Breast epithelium (tissue), 4 donors: ENCODE data around the gene RPS14. TPM values are rescaled to one million over a fixed set of nuclear protein-coding genes. Genes with fewer than 3 reads are reported as not detected.

Source experiments
- DNase-seq, 2 donors: peaks; one replicate each; pipeline ENCODE4 v3.0.0-alpha.2; 2019; ENCODE audit warnings: low spot score in 2 of 2
- H3K27ac ChIP-seq, 2 donors: fragments of 200-600 bp; sonication (generic) in 1 of 2; one replicate each; pipeline ENCODE4 v1.5.1; 2016 to 2019; ENCODE audit warnings: mild to moderate bottlenecking in 1 of 2
- H3K27me3 ChIP-seq, 2 donors: fragments of 200-600 bp; sonication (generic) in 1 of 2; one replicate each; pipeline versions ENCODE4 v1.5.1 to v1.6.0; 2017 to 2019; ENCODE audit warnings: control low read depth in 1 of 2, mild to moderate bottlenecking in 1 of 2
- H3K36me3 ChIP-seq: fragments of 200-600 bp; one replicate; pipeline ENCODE4 v1.5.1; 2019
- H3K4me1 ChIP-seq, 2 donors: fragments of 200-600 bp; sonication (generic); one replicate each; pipeline ENCODE4 v1.5.1; 2016 to 2019; ENCODE audit warnings: control low read depth in 1 of 2
- H3K4me3 ChIP-seq, 3 donors: fragments of 200-600 bp; sonication (generic); 1 replicate in 2 of 3; 2 replicates in 1 of 3; pipeline ENCODE4 v1.5.1; 2016 to 2019; ENCODE audit warnings: mild to moderate bottlenecking in 3 of 3, moderate library complexity in 2 of 3
- H3K9me3 ChIP-seq, 2 donors: fragments of 200-600 bp; sonication (generic) in 1 of 2; one replicate each; pipeline ENCODE4 v1.5.1; 2016 to 2019; ENCODE audit warnings: control low read depth in 1 of 2
- POLR2A ChIP-seq: fragments of 450-650 bp; IDR thresholded peaks from one replicate; pipeline ENCODE4 v1.6.1; 2016; ENCODE audit warnings: antibody characterized with exemption, mild to moderate bottlenecking, moderate library complexity
- POLR2AphosphoS5 ChIP-seq, 3 donors: sonication (generic); formaldehyde crosslinking; IDR thresholded peaks; one replicate each; pipeline ENCODE4 v1.6.1; 2017; ENCODE audit warnings: antibody characterized with exemption in 3 of 3
- intact Hi-C: fragments of 100-400 bp; cut with DNase I; formaldehyde crosslinking; loops from one replicate; pipeline ENCODE4 v1.15.1; 2023; ENCODE audit warnings: low total_unique reads
- total RNA-seq, 3 donors: library from RNA; depleted of rRNA; stranded (reverse); fragments of >200 nt; gene quantifications; one replicate each; pipeline ENCODE4 v1.1.0, GENCODE V29; 2016
- TF ChIP-seq, protein P1 (sequence below), 3 donors: fragments of 450-650 bp; IDR thresholded peaks; one replicate each; pipeline ENCODE4 v1.5.1; 2016 to 2017; ENCODE audit warnings: antibody characterized with exemption in 3 of 3, mild to moderate bottlenecking in 3 of 3, moderate library complexity in 3 of 3

The RPS14 gene
- total RNA-seq, 3 donors from 2014 or later, result 3,271 to 4,472 (median 4,011) TPM

DNA sequence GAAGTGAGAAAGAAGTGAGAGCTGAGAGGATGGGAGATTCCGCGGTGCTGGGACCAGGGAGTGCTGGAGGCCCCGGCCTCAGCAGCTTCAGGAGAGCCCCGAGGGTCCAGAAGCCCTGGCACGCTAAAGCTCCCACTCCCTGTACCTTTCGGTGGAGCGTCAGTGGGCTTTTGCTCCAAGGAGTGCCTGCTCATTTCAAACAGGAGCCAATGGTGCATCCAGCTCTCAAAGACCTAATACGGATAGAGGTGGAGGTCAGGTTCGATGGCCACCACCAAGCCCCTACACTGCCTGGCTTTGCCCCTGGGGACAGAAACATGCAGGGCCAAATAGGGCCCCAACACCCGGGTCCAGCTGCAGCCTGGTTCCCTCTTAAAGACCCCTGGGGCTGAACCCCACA is 45.0 kb downstream of the RPS14 start:
- no peaks in the 10 kb centered on the region for H3K9me3 ChIP-seq
- intact Hi-C loops, result no loop called here
- H3K36me3 ChIP-seq, result peaks cover 5% of the 10 kb centered on the region
- no peak overlapping the region for H3K27ac ChIP-seq
- DNase-seq, result no peak
- no peak overlapping the region for H3K4me3 ChIP-seq
- no peaks in the 10 kb centered on the region for H3K27me3 ChIP-seq
- no peaks in the 10 kb centered on the region for H3K4me1 ChIP-seq
- TF ChIP-seq POLR2AphosphoS5 (IDR thresholded peaks at IDR 0.05) (no peak), POLR2A (no peak)
- TF ChIP-seq, protein P1, sequence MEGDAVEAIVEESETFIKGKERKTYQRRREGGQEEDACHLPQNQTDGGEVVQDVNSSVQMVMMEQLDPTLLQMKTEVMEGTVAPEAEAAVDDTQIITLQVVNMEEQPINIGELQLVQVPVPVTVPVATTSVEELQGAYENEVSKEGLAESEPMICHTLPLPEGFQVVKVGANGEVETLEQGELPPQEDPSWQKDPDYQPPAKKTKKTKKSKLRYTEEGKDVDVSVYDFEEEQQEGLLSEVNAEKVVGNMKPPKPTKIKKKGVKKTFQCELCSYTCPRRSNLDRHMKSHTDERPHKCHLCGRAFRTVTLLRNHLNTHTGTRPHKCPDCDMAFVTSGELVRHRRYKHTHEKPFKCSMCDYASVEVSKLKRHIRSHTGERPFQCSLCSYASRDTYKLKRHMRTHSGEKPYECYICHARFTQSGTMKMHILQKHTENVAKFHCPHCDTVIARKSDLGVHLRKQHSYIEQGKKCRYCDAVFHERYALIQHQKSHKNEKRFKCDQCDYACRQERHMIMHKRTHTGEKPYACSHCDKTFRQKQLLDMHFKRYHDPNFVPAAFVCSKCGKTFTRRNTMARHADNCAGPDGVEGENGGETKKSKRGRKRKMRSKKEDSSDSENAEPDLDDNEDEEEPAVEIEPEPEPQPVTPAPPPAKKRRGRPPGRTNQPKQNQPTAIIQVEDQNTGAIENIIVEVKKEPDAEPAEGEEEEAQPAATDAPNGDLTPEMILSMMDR (IDR thresholded peaks at IDR 0.05), result no peak

DNA sequence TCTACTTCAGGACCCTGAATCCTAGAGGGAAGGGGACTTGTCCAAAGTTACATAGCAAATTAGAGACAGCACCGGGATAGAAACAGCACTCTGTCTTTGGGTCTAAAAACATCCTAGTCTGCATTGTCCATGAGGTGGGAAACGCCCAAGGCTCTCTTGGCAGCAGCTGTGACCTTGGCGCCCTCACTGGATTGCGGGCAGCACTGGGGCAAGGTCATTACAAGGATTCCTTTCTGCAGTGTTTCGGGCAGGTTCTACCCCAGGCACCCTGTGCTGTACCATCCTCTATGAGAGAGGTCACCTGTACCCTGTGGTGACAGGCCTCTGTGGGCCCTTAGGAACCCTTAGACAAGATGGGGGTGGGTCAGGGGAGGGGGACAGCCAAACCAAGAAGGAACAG is 45.4 kb downstream of the RPS14 start:
- Histone ChIP-seq H3K4me1 (no peaks in the 10 kb centered on the region), H3K27me3 (no peaks in the 10 kb centered on the region), H3K36me3 (peaks cover 5% of the 10 kb centered on the region), H3K27ac (no peak overlapping the region), H3K9me3 (no peaks in the 10 kb centered on the region), H3K4me3 (no peak overlapping the region)
- intact Hi-C loops, result no loop called here
- DNase-seq, result no peak
- TF ChIP-seq POLR2A, result no peak
- TF ChIP-seq, protein P1 (IDR thresholded peaks at IDR 0.05), result no peak
- TF ChIP-seq POLR2AphosphoS5 (IDR thresholded peaks at IDR 0.05), result no peak

DNA sequence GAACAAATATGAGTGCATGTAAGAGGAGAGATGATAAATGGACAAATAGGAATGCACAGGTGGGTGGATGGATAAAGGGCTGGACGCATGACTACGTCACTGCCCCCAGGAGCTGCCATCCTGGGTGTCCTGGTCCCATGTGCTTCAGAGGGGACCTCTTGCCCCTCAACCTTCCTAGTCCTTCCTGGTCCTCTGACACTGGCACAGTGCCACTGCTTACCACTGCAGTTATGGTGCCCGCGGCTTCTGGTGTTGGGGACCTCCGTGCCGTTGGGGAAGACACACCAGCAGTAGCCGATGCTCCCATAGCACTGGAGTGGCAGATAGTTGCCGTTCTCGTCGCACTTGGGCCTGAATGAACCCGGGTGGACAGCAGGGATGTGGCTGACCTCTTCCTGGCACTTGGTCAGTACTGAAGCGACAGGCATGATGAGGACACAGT is 46.6 kb downstream of the RPS14 start:
- Histone ChIP-seq H3K9me3 (no peaks in the 10 kb centered on the region), H3K27me3 (no peaks in the 10 kb centered on the region), H3K4me3 (no peak overlapping the region), H3K4me1 (no peaks in the 10 kb centered on the region), H3K27ac (no peak overlapping the region), H3K36me3 (peaks cover 13% of the 10 kb centered on the region)
- no peak for DNase-seq
- no peak for TF ChIP-seq POLR2A
- TF ChIP-seq, protein P1 (IDR thresholded peaks at IDR 0.05), result no peak
- TF ChIP-seq POLR2AphosphoS5 (IDR thresholded peaks at IDR 0.05), result no peak
- intact Hi-C loops, result no loop called here

DNA sequence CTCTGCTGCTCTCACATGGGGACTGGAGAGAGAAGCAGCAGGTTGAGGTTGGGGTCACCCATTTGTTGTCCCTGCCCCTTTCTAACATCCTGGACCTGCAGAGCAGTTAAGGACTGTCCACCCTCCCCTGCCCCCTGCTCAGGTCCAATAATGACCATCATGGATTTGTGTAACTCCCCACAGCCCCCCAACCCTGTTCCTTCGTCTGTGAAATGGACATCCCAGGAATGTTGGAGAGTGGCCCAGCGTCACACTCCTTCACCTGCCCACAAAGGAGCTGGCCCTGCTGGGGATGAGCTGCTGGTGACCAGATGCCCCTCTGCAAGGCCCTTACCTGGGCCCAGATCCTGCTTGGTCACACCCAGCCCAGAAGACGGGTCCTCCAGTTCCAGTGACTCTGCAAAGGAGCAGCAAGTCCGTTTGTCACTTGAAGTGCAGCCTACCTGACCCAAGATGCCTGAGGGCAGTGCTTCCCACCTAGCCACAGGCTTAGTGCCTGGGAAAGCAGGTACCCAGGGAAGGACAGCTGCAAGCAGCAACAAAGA is 47.2 kb downstream of the RPS14 start:
- no peak for DNase-seq
- TF ChIP-seq POLR2AphosphoS5 (IDR thresholded peaks at IDR 0.05) (no peak), POLR2A (no peak)
- TF ChIP-seq, protein P1 (IDR thresholded peaks at IDR 0.05), result no peak
- H3K36me3 ChIP-seq, result peaks cover 13% of the 10 kb centered on the region

DNA sequence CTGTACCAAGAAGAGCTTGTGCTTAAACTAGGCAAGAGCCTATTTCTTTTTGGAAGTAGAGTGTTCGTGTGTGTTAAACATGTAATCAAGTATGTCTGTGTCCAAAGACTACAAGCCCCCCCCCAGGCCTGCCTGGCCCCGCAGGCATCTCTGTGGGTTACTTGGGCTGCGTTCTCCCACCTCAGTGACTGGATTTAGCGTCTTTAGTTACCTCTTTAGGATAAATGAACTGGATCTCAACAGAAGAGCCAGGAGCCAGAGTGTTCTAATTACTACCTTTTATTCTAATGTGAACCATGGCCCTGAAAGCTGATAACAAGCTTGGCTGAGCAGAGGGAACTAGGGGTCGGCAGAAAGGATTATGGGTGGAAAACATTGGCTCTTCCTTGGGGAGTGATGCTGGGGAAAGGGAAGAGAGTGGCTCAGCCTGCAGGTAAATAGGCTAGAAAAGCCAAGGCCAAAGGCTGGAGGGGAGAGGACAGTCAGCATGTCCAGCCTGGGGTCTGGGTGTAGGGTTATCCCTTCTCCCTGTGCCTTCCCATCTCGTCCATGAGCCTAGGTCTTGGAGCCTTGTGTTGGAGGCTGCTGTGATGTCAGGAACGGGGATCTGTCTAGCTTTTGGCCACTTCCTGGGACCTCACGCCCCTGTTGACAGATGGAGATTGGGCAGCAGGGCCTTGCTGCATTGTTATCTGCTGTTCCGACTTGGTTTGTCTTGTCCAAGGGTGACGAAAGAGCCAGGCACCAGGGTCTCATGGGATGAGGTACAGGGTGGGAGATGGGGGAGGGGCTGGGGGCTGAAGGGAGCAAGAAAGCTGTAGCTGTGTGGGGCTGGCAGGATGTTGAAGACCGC is 47.9 kb downstream of the RPS14 start:
- TF ChIP-seq, protein P1 (IDR thresholded peaks at IDR 0.05), result no peak
- TF ChIP-seq POLR2A (no peak), POLR2AphosphoS5 (IDR thresholded peaks at IDR 0.05) (no peak)
- no peaks in the 10 kb centered on the region for H3K9me3 ChIP-seq
- no peak for DNase-seq
- H3K27me3 ChIP-seq, result no peaks in the 10 kb centered on the region
- no peak overlapping the region for H3K4me3 ChIP-seq
- H3K36me3 ChIP-seq, result peaks cover 13% of the 10 kb centered on the region
- intact Hi-C loops, result loop anchor here (1.0 kb wide), 1 partner anchor 48 kb away; the partner anchor contains the start of gene RPS14
- no peak overlapping the region for H3K27ac ChIP-seq
- H3K4me1 ChIP-seq, result no peaks in the 10 kb centered on the region

More for the DNA sequence above, 47.2 kb downstream of the RPS14 start:
- no peaks in the 10 kb centered on the region for H3K9me3 ChIP-seq
- H3K27ac ChIP-seq, result no peak overlapping the region
- H3K4me1 ChIP-seq, result no peaks in the 10 kb centered on the region
- H3K27me3 ChIP-seq, result no peaks in the 10 kb centered on the region
- no peak overlapping the region for H3K4me3 ChIP-seq
- intact Hi-C loops, result no loop called here
